ENCODE data around the gene MAGEA9.

DNA sequence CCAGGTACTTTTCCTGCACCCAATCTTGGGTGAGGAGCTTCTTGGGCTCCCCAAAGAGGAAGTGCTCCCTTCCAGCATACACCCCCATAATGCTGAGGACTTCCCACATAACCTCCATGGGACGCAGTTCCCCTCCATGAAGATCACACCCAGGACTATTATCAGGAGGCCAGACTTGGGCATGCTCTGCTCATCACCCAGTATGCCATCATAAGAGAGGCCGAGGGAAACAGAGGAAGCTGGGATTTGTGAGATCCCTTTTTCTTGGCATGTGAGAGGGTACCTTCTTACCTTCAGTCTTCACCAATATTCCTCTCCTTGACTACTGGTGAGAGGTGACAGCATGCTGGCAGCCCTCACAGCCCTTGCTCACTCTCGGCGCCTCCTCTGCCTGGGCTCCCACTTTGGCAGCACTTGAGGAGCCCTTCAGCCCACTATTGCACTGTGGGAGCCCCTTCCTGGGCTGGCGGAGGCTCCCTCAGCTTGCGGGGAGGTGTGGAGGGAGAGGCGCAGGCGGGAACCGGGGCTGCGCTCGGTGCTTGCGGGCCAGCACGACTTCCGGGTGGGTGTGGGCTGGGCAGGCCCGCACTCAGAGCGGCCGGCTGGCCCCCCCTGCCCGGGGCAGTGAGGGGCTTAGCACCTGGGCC is 23.5 kb upstream of the MAGEA9 start:
- TF ChIP-seq CTCF (conservative IDR thresholded peaks at IDR 0.05) (no peak), ZFX (IDR thresholded peaks at IDR 0.05) (no peak)

Data from C4-2B (cell line).